H1 (cell line): ENCODE measurements around the gene GLRX3.

Experiments used
- BCL11A ChIP-seq, 2 experiments: IDR thresholded peaks; one replicate each; pipeline ENCODE4 v1.6.1; 2011; ENCODE audit warnings: low read depth in 2 of 2, low read length in 2 of 2, mild to moderate bottlenecking in 2 of 2
- CEBPB ChIP-seq: IDR thresholded peaks from 2 replicates; pipeline ENCODE4 v1.6.1; 2012; ENCODE audit warnings: low read depth, low read length
- CREB1 ChIP-seq: IDR thresholded peaks from 2 replicates; pipeline ENCODE4 v1.6.1; 2012; ENCODE audit warnings: inconsistent platforms
- NRF1 ChIP-seq: IDR thresholded peaks from 2 replicates; pipeline ENCODE4 v1.6.1; 2011; ENCODE audit warnings: mild to moderate bottlenecking, low read depth, low read length, improper control_type of control experiment
- PHF8 ChIP-seq: fragments of 200-600 bp; sonication (generic); conservative IDR thresholded peaks from 2 replicates; pipeline ENCODE4 v1.7.1; 2012; ENCODE audit warnings: low read depth, mild to moderate bottlenecking, inconsistent platforms, low read length, moderate library complexity
- POLR2A ChIP-seq, 2 experiments: IDR thresholded peaks; 1 replicate in 1 of 2; 2 replicates in 1 of 2; pipeline ENCODE4 v1.6.1; 2011; ENCODE audit warnings: low read depth in 2 of 2, low read length in 2 of 2, mild to moderate bottlenecking in 2 of 2; ENCODE audit errors: control extremely low read depth in 1 of 2
- POLR2AphosphoS5 ChIP-seq: IDR thresholded peaks from 2 replicates; pipeline ENCODE4 v1.6.1; 2011; ENCODE audit warnings: low read depth, low read length
- RAD21 ChIP-seq, 2 experiments: IDR thresholded peaks in 1 of 2; conservative IDR thresholded peaks in 1 of 2; 2 replicates each; pipeline ENCODE4 v1.6.1; 2011; ENCODE audit warnings: low read depth in 2 of 2, low read length in 2 of 2, improper control_type of control experiment in 1 of 2, inconsistent platforms in 1 of 2, mild to moderate bottlenecking in 1 of 2, moderate library complexity in 1 of 2
- SIN3A ChIP-seq, 2 experiments: IDR thresholded peaks in 1 of 2; conservative IDR thresholded peaks in 1 of 2; 2 replicates each; pipeline ENCODE4 v1.6.1; 2011 to 2012; ENCODE audit warnings: low read length in 2 of 2, improper control_type of control experiment in 1 of 2, low read depth in 1 of 2, mild to moderate bottlenecking in 1 of 2
- TEAD4 ChIP-seq: IDR thresholded peaks from 2 replicates; pipeline ENCODE4 v1.6.1; 2012; ENCODE audit warnings: low read depth, low read length, inconsistent platforms, mixed read lengths
- YY1 ChIP-seq: IDR thresholded peaks from 2 replicates; pipeline ENCODE4 v1.6.1; 2011; ENCODE audit warnings: low read depth, mild to moderate bottlenecking, low read length
- TF ChIP-seq, protein P1 (sequence below), 3 experiments: IDR thresholded peaks; 1 replicate in 2 of 3; 2 replicates in 1 of 3; pipeline versions ENCODE4 v1.5.1 to v1.6.1; 2011; ENCODE audit warnings: low read length in 3 of 3, mild to moderate bottlenecking in 3 of 3, inconsistent platforms in 2 of 3, low read depth in 1 of 3, moderate library complexity in 1 of 3; ENCODE audit not compliant: insufficient read depth in 1 of 3; ENCODE audit errors: control extremely low read depth in 1 of 3

DNA sequence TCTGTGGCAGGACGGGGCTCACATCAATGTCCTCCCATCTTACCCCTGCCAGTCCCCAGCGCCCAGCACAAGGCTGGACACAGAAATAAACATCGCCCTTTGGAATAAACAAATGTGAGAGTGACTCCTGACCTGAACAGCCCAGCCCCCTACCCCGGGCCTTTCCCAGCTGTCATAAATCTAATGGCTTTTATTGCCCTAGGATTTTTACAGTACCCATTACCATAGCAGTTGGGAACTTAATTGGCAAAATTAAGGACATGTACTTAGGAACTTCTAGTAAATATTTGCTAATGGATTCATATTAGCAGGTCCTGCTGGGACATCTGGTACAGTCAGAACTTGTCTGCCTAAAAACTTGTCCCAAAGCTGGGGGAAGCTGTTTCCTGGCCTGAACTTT lies 76.6 kb downstream of the GLRX3 start:
- no peak for TF ChIP-seq POLR2A (IDR thresholded peaks at IDR 0.05; ENCODE audit: control extremely low read depth in 1 of 2, low read depth in 2 of 2, low read length in 2 of 2)
- TF ChIP-seq SIN3A (conservative IDR thresholded peaks at IDR 0.05 in 1 of 2, IDR thresholded peaks at IDR 0.05 in 1 of 2; ENCODE audit: low read depth in 1 of 2, low read length in 2 of 2), result no peak
- no peak for TF ChIP-seq CREB1
- no peak for TF ChIP-seq NRF1
- no peak for TF ChIP-seq PHF8
- TF ChIP-seq, protein P1, sequence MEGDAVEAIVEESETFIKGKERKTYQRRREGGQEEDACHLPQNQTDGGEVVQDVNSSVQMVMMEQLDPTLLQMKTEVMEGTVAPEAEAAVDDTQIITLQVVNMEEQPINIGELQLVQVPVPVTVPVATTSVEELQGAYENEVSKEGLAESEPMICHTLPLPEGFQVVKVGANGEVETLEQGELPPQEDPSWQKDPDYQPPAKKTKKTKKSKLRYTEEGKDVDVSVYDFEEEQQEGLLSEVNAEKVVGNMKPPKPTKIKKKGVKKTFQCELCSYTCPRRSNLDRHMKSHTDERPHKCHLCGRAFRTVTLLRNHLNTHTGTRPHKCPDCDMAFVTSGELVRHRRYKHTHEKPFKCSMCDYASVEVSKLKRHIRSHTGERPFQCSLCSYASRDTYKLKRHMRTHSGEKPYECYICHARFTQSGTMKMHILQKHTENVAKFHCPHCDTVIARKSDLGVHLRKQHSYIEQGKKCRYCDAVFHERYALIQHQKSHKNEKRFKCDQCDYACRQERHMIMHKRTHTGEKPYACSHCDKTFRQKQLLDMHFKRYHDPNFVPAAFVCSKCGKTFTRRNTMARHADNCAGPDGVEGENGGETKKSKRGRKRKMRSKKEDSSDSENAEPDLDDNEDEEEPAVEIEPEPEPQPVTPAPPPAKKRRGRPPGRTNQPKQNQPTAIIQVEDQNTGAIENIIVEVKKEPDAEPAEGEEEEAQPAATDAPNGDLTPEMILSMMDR (IDR thresholded peaks at IDR 0.05; ENCODE audit: control extremely low read depth in 1 of 3, insufficient read depth in 1 of 3, low read depth in 1 of 3, low read length in 3 of 3), result no peak
- no peak for TF ChIP-seq TEAD4
- TF ChIP-seq CEBPB, result no peak
- no peak for TF ChIP-seq POLR2AphosphoS5
- TF ChIP-seq RAD21 (IDR thresholded peaks at IDR 0.05 in 1 of 2, conservative IDR thresholded peaks at IDR 0.05 in 1 of 2; ENCODE audit: low read depth in 2 of 2, low read length in 2 of 2), result no peak
- no peak for TF ChIP-seq YY1
- TF ChIP-seq BCL11A (IDR thresholded peaks at IDR 0.05; ENCODE audit: low read depth in 2 of 2, low read length in 2 of 2), result no peak
